ENCODE results near the gene SLC66A2. TPM values are rescaled to one million over a fixed set of nuclear protein-coding genes. Genes with fewer than 3 reads are reported as not detected.

Gene SLC66A2
- total and polyA plus RNA-seq, 9 donors = 2.1 to 31.1 (median 27.0) TPM

- intact Hi-C loops (cut with DNase I) = loop anchor here in 1 of 4 donors (10.0 kb wide), 1 partner anchor 54 kb away; the partner anchor contains the start of gene RBFA
- no peaks in the 10 kb centered on the region for H3K36me3 ChIP-seq
- 80 to 84% (median 83%) methylated on average over 13 of the region's 13 CpGs for WGBS, 3 donors
Measured at GRCh38 chr18:79980585-79980984, 29.1 kb upstream of the SLC66A2 start.

GRCh38 chr18:79979843-79980242, 28.4 kb upstream of the SLC66A2 start:
- no peak overlapping the region for H3K27ac ChIP-seq
- H3K4me3 ChIP-seq = no peak overlapping the region
- TF ChIP-seq CTCF (IDR thresholded peaks at IDR 0.05) (no peak), EP300 (IDR thresholded peaks at IDR 0.05) (no peak), POLR2A (IDR thresholded peaks at IDR 0.05) (no peak)
- no peaks in the 10 kb centered on the region for H3K4me1 ChIP-seq (ENCODE audit: insufficient read depth)
- no peaks in the 10 kb centered on the region for H3K36me3 ChIP-seq
- H3K27me3 ChIP-seq = no peaks in the 10 kb centered on the region
- DNase-seq = no peak
- intact Hi-C loops (cut with DNase I) = loop anchor here in 1 of 4 donors (10.0 kb wide), 1 partner anchor 55 kb away; the partner anchor contains the start of gene RBFA
- no peaks in the 10 kb centered on the region for H3K9me3 ChIP-seq
- 93 to 95% (median 94%) methylated on average over 5 of the region's 5 CpGs for WGBS, 3 donors

More at GRCh38 chr18:79980585-79980984, 29.1 kb upstream of the SLC66A2 start:
- Histone ChIP-seq H3K27me3 (no peaks in the 10 kb centered on the region), H3K4me3 (no peak overlapping the region), H3K9me3 (no peaks in the 10 kb centered on the region), H3K27ac (no peak overlapping the region), H3K4me1 (ENCODE audit: insufficient read depth) (no peaks in the 10 kb centered on the region)
- DNase-seq = no peak
- TF ChIP-seq EP300 (IDR thresholded peaks at IDR 0.05) = no peak
- no peak for TF ChIP-seq POLR2A (IDR thresholded peaks at IDR 0.05)
- TF ChIP-seq CTCF (IDR thresholded peaks at IDR 0.05) = no peak

GRCh38 chr18:79975985-79976680, 24.7 kb upstream of the SLC66A2 start:
- Histone ChIP-seq H3K27me3 (no peaks in the 10 kb centered on the region), H3K9me3 (no peaks in the 10 kb centered on the region), H3K4me1 (ENCODE audit: insufficient read depth) (no peaks in the 10 kb centered on the region), H3K36me3 (no peaks in the 10 kb centered on the region), H3K4me3 (no peak overlapping the region), H3K27ac (no peak overlapping the region)
- intact Hi-C loops (cut with DNase I) = no loop called here
- TF ChIP-seq EP300 (IDR thresholded peaks at IDR 0.05) (no peak), POLR2A (IDR thresholded peaks at IDR 0.05) (no peak), CTCF (IDR thresholded peaks at IDR 0.05) (no peak)
- DNase-seq = no peak
- WGBS, 3 donors = 81 to 84% (median 83%) methylated on average over 14 of the region's 14 CpGs

- Histone ChIP-seq H3K4me1 (ENCODE audit: insufficient read depth) (no peaks in the 10 kb centered on the region), H3K27ac (no peak overlapping the region), H3K36me3 (no peaks in the 10 kb centered on the region), H3K4me3 (no peak overlapping the region), H3K27me3 (no peaks in the 10 kb centered on the region), H3K9me3 (no peaks in the 10 kb centered on the region)
- 71 to 82% (median 78%) methylated on average over 4 of the region's 4 CpGs for WGBS, 3 donors
- TF ChIP-seq EP300 (IDR thresholded peaks at IDR 0.05) (no peak), CTCF (IDR thresholded peaks at IDR 0.05) (no peak), POLR2A (IDR thresholded peaks at IDR 0.05) (no peak)
- DNase-seq = no peak
- intact Hi-C loops (cut with DNase I) = no loop called here
Measured at GRCh38 chr18:79975043-79975442, 23.6 kb upstream of the SLC66A2 start.
